ENCODE data around the gene GPR137. TPM values are rescaled to one million over a fixed set of nuclear protein-coding genes. Genes with fewer than 3 reads are reported as not detected.
A peak's percentile ranks its signal among the peaks of the same experiment; 100 is the strongest.

GPR137 gene
- total and polyA plus RNA-seq, 10 of the 15 experiments (the other 5 are each of a cell fraction or from before 2014, with no cell fraction given): 0.37 to 29.2 (median 13.8) TPM

DNA sequence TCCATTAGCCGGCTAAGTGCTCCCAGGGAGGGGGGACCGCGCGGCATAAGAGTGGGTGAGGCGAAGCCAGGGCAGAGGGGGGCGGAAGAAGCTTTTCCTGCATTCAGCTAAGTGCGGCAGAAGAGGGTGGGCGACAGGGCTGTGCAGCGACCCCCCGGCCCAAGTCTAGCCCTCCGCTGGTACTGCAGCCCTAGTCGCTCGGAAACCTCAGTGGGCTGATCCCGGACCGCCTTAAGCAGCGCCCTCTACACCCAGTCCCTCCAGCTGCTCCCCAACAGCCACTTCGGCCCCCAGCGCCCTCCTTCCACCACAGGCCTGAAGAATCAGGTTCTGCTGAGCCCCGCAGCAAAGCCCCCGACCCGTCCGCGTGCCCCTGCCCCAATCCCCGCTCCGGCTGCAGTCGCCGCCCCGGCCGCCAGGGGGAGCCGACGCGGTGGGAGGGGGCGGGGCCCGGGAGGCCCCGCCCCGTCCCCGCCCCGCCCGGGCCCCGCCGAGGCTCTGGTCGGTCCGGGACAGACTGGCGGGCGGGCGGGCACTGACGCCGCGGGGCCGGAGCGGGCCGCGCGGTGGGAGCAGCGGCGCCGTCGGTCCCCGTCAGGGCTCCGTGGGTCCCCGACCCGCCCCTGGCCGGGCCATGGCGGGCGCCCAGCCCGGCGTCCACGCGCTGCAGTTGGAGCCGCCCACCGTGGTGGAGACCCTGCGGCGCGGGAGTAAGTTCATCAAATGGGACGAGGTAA lies 34.5 kb upstream of the GPR137 start, which contains the start of gene PLCB3:
TSS of gene PLCB3 (plus strand) at position 515 of the 737 bp plus-strand sequence. CDS start at position 635, 120 bp downstream.
- peak within 1 kb of the TSS; percentile 85 for H2AFZ ChIP-seq (ENCODE audit: control insufficient read depth, low read depth, low read length)
- H3K27me3 ChIP-seq (replicated peaks in 1 of 2; ENCODE audit: control insufficient read depth in 2 of 2, insufficient read depth in 2 of 2, low read length in 1 of 2): no peaks in the 10 kb centered on the region
- peak; percentile 68 for ATAC-seq
- peak within 1 kb of the TSS; percentile 82 for H3K9ac ChIP-seq (ENCODE audit: control insufficient read depth, insufficient read depth, low read length)
- no peaks in the 10 kb centered on the region for H3K9me3 ChIP-seq (replicated peaks; ENCODE audit: control insufficient read depth, insufficient read depth, low read length)
- no peaks in the 10 kb centered on the region; a peak in 1 of 4 replicates for H3K36me3 ChIP-seq (ENCODE audit: control insufficient read depth in 2 of 2, insufficient read depth in 2 of 2, low read length in 1 of 2)
- ChIA-PET SMC1A (ENCODE audit: uncharacterized antibody, unreplicated experiment) (interaction anchor here (1.7 kb wide), 1 partner anchor 46 kb away, joined by 15 read pairs; the partner anchor contains the start of gene FERMT3), CTCF (interaction anchor here (0.5 to 4.8 kb wide), 16 partner anchors 9 to 90 kb away, joined by 3 to 64 read pairs (median 5); partner anchors contain the start of genes CATSPERZ, FERMT3, FKBP2 and NUDT22), POLR2A (interaction anchor here (1.0 to 2.0 kb wide), 8 partner anchors 10 to 54 kb away, joined by 3 to 12 read pairs (median 6); partner anchors contain the start of genes ESRRA, FERMT3 and FKBP2), RAD21 (ENCODE audit: unreplicated experiment) (interaction anchor here (1.0 to 3.1 kb wide), 7 partner anchors 10 to 67 kb away, joined by 3 to 30 read pairs (median 4); partner anchors contain the start of genes CATSPERZ, FERMT3, FKBP2 and PRDX5)
- peak within 1 kb of the TSS; percentile 100 for H3K4me2 ChIP-seq (ENCODE audit: control insufficient read depth, insufficient read depth)
- 2% methylated on average over 29 of the region's 75 CpGs for WGBS (ENCODE audit: insufficient coverage, insufficient replicate concordance, low lambda C conversion rate, missing lambda C conversion rate)
- intact Hi-C loops (cut with micrococcal nuclease; ENCODE audit: unreplicated experiment): loop anchor here (2.0 kb wide), 2 partner anchors 18 to 50 kb away; partner anchors contain the start of gene CATSPERZ
- H3K79me2 ChIP-seq (ENCODE audit: control insufficient read depth, insufficient read depth, low read length): peaks cover 3% of the 10 kb centered on the region
- peaks cover 10% of the 10 kb centered on the region for H3K4me1 ChIP-seq (ENCODE audit: control insufficient read depth, insufficient read depth, low read length)
- H4K20me1 ChIP-seq (ENCODE audit: control insufficient read depth, insufficient read depth): no peaks in the 10 kb centered on the region
- H3K27ac ChIP-seq (ENCODE audit: control insufficient read depth, insufficient read depth): no peak within 1 kb of the TSS
- peak within 1 kb of the TSS; percentile 66 for H3K4me3 ChIP-seq
- no peak for DNase-seq (ENCODE audit: low read depth, low spot score)
- in situ Hi-C loops (cut with MboI): no loop called here
- no TSS peak for BruUV-seq (replicated peaks)
- no peak for FAIRE-seq
- TF ChIP-seq ZNF622 (IDR thresholded peaks at IDR 0.05) (no peak), PAX8 (IDR thresholded peaks at IDR 0.05) (no peak), POLR2AphosphoS5 (IDR thresholded peaks at IDR 0.05; ENCODE audit: low read length) (no peak), HDAC6 (IDR thresholded peaks at IDR 0.05; ENCODE audit: unreplicated experiment) (no peak), CREB1 (IDR thresholded peaks at IDR 0.05; ENCODE audit: low read depth) (no peak), BCL11A (IDR thresholded peaks at IDR 0.05; ENCODE audit: low read depth, low read length) (no peak), BHLHE40 (IDR thresholded peaks at IDR 0.05; ENCODE audit: borderline replicate concordance in 1 of 2, low read depth in 2 of 2, low read length in 1 of 2) (peak; percentile 21 to 26; a peak in 1 of 4 replicates), TARDBP (IDR thresholded peaks at IDR 0.05; ENCODE audit: borderline replicate concordance) (no peak), CBX3 (IDR thresholded peaks at IDR 0.05; ENCODE audit: borderline replicate concordance, low read depth) (no peak), ETV6 (conservative IDR thresholded peaks at IDR 0.05 in 1 of 2, IDR thresholded peaks at IDR 0.05 in 1 of 2; ENCODE audit: borderline replicate concordance in 1 of 2, low read depth in 1 of 2) (no peak), NFYA (IDR thresholded peaks at IDR 0.05; ENCODE audit: borderline replicate concordance, low read depth, low read length) (no peak), CREM (IDR thresholded peaks at IDR 0.05; ENCODE audit: low read depth) (no peak), GABPA (IDR thresholded peaks at IDR 0.05; ENCODE audit: low read depth) (no peak), NR2C1 (IDR thresholded peaks at IDR 0.05) (0 out of 2 replicates have a peak, but pooled peaks have one; percentile 34), KAT2A (conservative IDR thresholded peaks at IDR 0.05; ENCODE audit: control insufficient read depth, low read depth, low read length) (no peak), NFIC (IDR thresholded peaks at IDR 0.05; ENCODE audit: low read depth, low read length) (no peak), STAT1 (conservative IDR thresholded peaks at IDR 0.05) (no peak)
- TF ChIP-seq, protein P1, sequence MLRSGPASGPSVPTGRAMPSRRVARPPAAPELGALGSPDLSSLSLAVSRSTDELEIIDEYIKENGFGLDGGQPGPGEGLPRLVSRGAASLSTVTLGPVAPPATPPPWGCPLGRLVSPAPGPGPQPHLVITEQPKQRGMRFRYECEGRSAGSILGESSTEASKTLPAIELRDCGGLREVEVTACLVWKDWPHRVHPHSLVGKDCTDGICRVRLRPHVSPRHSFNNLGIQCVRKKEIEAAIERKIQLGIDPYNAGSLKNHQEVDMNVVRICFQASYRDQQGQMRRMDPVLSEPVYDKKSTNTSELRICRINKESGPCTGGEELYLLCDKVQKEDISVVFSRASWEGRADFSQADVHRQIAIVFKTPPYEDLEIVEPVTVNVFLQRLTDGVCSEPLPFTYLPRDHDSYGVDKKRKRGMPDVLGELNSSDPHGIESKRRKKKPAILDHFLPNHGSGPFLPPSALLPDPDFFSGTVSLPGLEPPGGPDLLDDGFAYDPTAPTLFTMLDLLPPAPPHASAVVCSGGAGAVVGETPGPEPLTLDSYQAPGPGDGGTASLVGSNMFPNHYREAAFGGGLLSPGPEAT (IDR thresholded peaks at IDR 0.05; ENCODE audit: low read depth): no peak
- TF ChIP-seq, protein P2, sequence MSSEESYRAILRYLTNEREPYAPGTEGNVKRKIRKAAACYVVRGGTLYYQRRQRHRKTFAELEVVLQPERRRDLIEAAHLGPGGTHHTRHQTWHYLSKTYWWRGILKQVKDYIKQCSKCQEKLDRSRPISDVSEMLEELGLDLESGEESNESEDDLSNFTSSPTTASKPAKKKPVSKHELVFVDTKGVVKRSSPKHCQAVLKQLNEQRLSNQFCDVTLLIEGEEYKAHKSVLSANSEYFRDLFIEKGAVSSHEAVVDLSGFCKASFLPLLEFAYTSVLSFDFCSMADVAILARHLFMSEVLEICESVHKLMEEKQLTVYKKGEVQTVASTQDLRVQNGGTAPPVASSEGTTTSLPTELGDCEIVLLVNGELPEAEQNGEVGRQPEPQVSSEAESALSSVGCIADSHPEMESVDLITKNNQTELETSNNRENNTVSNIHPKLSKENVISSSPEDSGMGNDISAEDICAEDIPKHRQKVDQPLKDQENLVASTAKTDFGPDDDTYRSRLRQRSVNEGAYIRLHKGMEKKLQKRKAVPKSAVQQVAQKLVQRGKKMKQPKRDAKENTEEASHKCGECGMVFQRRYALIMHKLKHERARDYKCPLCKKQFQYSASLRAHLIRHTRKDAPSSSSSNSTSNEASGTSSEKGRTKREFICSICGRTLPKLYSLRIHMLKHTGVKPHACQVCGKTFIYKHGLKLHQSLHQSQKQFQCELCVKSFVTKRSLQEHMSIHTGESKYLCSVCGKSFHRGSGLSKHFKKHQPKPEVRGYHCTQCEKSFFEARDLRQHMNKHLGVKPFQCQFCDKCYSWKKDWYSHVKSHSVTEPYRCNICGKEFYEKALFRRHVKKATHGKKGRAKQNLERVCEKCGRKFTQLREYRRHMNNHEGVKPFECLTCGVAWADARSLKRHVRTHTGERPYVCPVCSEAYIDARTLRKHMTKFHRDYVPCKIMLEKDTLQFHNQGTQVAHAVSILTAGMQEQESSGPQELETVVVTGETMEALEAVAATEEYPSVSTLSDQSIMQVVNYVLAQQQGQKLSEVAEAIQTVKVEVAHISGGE (CRISPR knock-in tag; IDR thresholded peaks at IDR 0.05): no peak
